Melanocyte of skin (primary cell): Measurements from ENCODE around the gene C6orf58. TPM values are rescaled to one million over a fixed set of nuclear protein-coding genes. Genes with fewer than 3 reads are reported as not detected.

Experiments
- total RNA-seq, 2 donors: library from RNA; depleted of rRNA; stranded (reverse); fragments of >200 nt; gene quantifications; 2 replicates each; pipeline ENCODE4 v1.2.3, GENCODE V29; 2012

The C6orf58 gene
- total RNA-seq, result 1 to 10 TPM in 1 of 2 donors, under 1 TPM in 1; under 0.01 to 3.8 TPM

DNA sequence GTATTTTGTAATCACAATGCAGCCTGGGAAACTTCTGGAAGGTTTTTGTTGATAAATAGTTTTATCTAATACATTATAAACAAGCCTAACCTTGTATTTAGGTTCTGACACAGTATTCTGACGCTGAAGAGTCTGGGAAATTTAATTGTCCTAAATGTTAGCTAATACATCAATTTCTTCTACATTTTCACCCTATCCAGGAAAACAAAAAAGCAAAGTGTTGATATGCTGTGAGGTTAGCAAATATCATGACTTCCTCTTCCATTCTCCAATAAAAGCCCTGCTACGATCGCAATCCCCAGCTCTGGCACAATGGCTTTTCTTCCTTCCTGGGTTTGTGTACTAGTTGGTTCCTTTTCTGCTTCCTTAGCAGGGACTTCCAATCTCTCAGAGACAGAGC, at the start of gene C6orf58:
C6orf58 (plus strand) TSS at position 301 of the 400 bp plus-strand sequence; CDS start at position 313, 12 bp downstream.

Other genes starting within 250 kb of the C6orf58 start
- 10 to 100 TPM; 54.4 to 85.6 TPM for gene ECHDC1, start 233.6 kb upstream of the C6orf58 start, total RNA-seq
- gene KIAA0408, start 117.8 kb upstream of the C6orf58 start, total RNA-seq, result 1 to 10 TPM; 1.7 to 3.8 TPM